Epithelial cell of esophagus (primary cell): ENCODE results near the gene RGS7.

Experiments used
- DNase-seq: peaks from one replicate; pipeline ENCODE4 v3.0.0; 2010; ENCODE audit warnings: low read depth
- H3K4me3 ChIP-seq: 2 replicates; pipeline ENCODE4 v1.5.1; 2011; ENCODE audit warnings: mild to moderate bottlenecking, low read length, control low read depth
- TF ChIP-seq, protein P1 (sequence below): IDR thresholded peaks from 2 replicates; pipeline ENCODE4 v1.5.1; 2011; ENCODE audit warnings: low read depth, mild to moderate bottlenecking, low read length, control low read depth, inconsistent platforms; ENCODE audit not compliant: insufficient read depth; ENCODE audit errors: missing control alignments

Gene RGS7

DNA sequence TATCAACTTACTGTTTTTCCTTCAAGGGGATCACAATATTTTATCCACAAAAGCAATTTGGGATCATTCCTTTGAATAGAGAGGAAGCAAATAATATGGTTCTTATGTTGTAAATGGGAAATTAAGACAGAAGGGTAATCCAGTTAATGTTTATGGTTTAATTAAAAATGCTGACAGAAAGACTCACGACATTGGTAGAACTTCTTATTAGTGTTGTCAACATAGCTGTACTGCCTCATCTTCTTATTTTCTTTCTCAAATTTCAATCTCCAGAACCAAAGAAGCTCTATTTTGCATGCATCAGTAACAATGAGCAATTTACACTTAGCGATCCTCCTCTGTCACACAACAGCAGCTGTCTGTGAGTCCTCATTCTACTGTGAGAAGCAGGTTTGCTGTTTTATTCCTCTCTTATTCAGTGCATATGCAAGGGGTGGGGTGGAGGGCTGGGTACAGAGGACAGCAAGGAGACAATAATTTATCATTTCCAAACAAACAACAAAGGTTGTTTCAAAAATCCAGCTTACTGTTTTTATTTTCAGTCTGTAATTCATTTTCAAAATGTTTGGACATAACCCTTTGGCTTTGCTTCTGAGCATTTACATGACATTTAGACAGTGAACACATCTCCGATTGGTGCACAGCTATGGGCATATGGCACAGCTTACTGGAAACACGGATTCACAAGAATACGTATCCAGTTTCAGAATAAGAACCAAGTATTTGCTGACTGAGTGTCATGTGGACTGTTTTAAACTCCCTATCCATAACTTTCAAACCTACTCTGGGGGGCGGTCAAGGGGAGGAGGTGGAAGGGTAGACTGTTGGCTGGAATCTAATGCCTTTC is 335.9 kb downstream of the RGS7 start:
- TF ChIP-seq, protein P1, sequence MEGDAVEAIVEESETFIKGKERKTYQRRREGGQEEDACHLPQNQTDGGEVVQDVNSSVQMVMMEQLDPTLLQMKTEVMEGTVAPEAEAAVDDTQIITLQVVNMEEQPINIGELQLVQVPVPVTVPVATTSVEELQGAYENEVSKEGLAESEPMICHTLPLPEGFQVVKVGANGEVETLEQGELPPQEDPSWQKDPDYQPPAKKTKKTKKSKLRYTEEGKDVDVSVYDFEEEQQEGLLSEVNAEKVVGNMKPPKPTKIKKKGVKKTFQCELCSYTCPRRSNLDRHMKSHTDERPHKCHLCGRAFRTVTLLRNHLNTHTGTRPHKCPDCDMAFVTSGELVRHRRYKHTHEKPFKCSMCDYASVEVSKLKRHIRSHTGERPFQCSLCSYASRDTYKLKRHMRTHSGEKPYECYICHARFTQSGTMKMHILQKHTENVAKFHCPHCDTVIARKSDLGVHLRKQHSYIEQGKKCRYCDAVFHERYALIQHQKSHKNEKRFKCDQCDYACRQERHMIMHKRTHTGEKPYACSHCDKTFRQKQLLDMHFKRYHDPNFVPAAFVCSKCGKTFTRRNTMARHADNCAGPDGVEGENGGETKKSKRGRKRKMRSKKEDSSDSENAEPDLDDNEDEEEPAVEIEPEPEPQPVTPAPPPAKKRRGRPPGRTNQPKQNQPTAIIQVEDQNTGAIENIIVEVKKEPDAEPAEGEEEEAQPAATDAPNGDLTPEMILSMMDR: no peak
- H3K4me3 ChIP-seq: no peak overlapping the region
- DNase-seq: no peak

DNA sequence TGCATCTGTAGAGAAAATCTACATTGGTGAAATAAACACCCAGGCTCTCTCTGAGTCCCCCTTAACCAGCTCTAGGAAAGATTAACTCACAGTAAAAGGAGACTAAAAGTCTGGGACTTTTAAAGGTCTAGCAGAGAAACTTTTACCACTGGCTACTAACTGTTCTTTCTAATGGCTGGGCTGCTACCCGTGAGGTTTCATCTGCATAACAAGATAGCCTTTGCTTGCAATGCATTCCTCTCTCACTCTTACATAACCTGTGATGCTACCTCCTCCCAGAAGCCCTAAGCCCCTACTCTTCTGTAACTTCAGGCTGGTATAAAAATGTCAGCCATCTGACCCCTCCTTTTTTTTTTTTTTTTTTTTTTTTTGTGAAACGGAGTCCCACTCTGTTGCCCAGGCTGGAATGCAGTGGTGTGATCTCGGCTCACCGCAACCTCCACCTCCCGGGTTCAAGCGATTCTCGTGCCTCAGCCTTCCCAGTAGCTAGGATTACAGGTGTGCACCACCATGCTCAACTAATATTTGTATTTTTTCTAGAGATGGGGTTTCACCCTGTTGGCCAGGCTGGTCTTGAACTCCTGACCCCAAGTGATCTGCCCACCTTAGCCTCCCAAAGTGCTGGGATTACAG is 344.2 kb downstream of the RGS7 start:
- no peak overlapping the region for H3K4me3 ChIP-seq
- TF ChIP-seq, protein P1: no peak
- DNase-seq: no peak

DNA sequence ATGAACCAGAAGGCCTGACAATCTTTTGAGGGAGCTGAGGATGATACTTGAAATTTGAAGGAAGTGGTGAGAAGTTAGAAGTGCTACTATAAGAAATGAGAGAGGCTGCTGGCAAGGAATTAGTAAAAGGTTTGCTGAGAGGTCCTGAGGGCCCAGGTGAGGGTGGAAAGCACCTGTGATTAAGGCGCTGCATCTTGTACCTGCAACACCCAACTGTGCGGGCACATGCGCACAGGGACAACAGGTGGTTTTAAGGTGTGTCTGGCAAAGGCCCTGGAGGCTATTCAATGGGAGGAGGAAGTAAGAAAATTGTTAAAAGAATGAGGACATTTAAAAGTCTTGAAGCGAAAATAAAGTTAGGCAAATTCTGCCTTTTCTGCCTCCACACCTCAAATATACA is 349.3 kb downstream of the RGS7 start:
- no peak for DNase-seq
- H3K4me3 ChIP-seq: no peak overlapping the region
- TF ChIP-seq, protein P1: no peak

DNA sequence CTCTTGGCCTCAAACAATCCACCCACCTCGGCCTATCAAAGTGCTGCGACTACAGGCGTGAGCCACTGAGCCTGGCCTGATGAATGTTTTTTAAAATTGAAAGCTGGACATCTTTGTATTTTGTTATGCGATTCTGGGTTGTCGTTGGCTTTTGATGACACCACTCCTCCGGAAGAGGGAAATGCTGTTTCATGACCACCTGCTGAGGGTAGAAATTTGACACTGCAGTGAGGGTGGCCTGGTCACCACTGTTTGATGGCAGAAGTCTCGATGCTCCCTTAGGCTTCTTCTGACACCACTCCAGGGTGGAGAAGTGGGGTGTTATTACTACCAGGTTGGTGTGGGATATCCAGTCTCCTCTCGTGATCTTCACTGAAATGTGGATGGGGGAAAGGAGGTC is 357.2 kb downstream of the RGS7 start:
- DNase-seq: no peak
- TF ChIP-seq, protein P1: no peak
- H3K4me3 ChIP-seq: no peak overlapping the region

DNA sequence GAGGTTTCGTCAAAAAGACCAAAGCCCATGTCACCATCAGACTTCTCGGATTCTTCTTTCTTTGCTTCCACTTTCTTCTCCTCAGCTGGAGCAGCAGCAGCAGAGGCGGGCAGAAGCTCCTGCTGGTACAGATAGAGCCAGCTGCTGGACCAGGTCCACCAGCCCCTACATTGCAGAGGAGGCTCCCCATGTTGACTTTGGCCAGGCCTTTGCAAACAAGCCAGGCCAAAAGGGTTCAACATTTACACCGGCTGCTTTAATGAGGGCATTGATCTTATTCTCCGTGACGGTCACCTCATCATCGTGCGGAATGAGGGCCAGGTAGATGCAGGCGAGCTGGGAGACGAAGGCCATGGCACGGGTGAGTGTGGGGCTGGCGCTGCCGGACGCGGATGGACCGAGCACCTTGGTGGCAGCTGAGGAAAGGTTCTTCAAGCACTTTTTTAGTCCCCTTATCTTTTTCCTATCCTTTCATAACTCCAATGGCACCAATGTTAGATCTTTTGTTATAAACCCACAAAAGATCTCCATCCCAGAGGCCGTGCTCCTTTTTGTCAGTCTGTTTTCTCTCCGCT is 358.5 kb downstream of the RGS7 start:
- H3K4me3 ChIP-seq: no peak overlapping the region
- DNase-seq: no peak
- TF ChIP-seq, protein P1: no peak

DNA sequence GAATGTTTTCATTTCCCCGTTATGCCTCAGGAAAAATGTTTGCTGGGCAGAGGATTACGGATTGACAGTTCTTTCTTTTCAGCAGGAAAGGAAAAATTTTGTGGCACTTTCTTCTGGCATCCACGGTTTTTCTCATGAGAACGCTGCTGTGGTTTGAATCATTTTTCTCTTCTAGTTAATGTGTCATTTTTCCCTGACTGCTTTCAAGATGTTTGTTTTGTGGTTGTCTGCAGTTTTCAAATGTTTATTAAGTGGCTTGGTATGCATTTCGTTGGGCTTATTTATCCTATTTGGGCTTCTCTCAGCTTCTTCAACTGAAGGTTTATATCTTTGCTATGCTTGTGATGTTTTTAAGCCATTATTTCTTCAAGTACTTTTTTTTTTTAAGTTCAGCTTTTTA is 359.0 kb downstream of the RGS7 start:
- no peak overlapping the region for H3K4me3 ChIP-seq
- TF ChIP-seq, protein P1: no peak
- no peak for DNase-seq
